HUES6 (cell line): ENCODE data around the gene PCK2.

Source experiments
- H3K27ac ChIP-seq: 2 replicates; pipeline ENCODE4 v1.7.0; 2013; ENCODE audit warnings: low read depth, mild to moderate bottlenecking, low read length, inconsistent platforms
- H3K27me3 ChIP-seq: 2 replicates; pipeline ENCODE4 v1.6.1; 2013; ENCODE audit warnings: low read length; ENCODE audit not compliant: control insufficient read depth, insufficient read depth
- H3K36me3 ChIP-seq: 2 replicates; pipeline ENCODE4 v1.6.1; 2013; ENCODE audit warnings: low read length; ENCODE audit not compliant: control insufficient read depth, insufficient read depth
- H3K4me1 ChIP-seq: 2 replicates; pipeline ENCODE4 v1.6.1; 2013; ENCODE audit warnings: low read length; ENCODE audit not compliant: control insufficient read depth, insufficient read depth
- H3K4me3 ChIP-seq: 2 replicates; pipeline ENCODE4 v1.5.1; 2013; ENCODE audit warnings: low read depth, low read length
- H3K9ac ChIP-seq: one replicate; pipeline ENCODE4 v1.6.1; 2013; ENCODE audit warnings: mild to moderate bottlenecking, low read length
- H3K9me3 ChIP-seq: 2 replicates; pipeline ENCODE4 v1.6.1; 2013; ENCODE audit warnings: low read depth, low read length; ENCODE audit not compliant: control insufficient read depth, insufficient read depth

The PCK2 gene

DNA sequence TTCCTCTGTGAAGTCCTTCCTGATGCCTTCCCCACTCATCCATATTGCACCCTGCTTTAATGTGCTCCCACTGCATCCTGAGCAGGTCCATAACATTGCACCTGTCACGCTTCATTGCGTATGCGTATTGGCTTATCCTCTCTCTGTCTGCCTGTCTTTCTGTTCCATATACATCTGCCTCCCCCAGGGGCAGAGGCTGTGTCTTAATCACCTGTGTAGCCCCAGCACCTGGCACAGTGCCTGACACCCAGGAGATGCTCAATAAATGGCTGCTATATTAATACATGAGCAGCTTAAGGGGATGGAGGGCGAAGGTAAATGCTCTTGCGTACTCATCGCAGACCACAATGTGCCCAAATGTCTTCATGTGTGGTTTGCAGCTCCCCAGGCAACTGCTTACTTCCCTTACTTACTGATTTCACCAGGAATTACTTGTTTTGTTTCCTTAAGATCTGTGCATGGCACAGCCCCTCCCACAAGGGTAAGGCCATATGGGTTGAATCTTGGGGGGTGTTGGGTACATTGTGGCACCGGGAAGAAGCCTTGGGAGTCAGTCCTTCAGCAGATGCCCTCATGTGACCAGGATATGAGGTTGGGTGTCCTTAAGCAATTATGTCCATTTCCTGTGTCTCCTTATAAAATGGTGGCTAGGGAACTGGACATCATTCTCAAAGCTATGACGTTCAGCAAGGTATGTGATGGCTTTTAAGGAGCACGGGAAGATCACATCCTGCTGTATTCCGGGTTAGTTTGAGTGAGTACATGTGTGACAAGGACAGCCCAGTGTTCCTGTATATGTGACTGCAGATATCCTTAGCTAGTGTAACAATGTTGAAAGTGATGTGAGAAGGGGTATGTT, 23.6 kb upstream of the PCK2 start:
- Histone ChIP-seq H3K27me3 (peaks cover 14% of the 10 kb centered on the region; the same call in 1 of the 2 replicates), H3K4me1 (no peaks in the 10 kb centered on the region), H3K4me3 (no peak overlapping the region), H3K9me3 (no peaks in the 10 kb centered on the region), H3K9ac (no peak overlapping the region), H3K27ac (no peak overlapping the region), H3K36me3 (no peaks in the 10 kb centered on the region)

DNA sequence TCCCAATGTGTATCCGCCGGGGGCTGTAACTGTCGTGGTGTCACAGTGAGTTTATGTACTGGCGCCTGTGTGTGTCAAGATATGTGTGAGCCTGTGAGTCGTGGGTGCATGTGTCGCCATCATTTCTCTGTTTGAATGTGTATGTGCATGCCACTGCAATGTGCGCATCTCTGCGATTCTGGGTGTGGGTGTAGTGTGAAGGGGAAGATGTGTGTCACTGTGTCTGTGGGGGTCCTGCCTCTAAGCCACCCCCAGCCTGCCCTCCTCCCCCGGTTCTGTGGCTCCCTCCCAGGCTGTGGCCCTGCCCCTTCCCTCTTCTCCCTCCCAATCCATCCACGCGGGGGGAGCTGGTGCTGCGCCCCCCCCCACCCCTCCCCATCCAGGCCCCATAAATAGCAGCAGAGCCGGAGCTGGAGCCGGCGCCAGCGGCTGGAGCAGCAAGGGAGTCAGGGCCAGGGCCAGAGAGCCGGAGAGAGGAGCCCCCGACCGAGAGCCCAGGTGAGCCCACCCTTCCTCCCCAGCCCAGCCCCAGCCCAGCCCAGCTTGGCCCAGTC, 22.9 kb upstream of the PCK2 start, which contains the start of gene CPNE6:
Gene CPNE6, plus strand, starts transcription at position 419 of the 554 bp plus-strand sequence. CDS start 1,375 bp downstream, outside the sequence.
- H3K9me3 ChIP-seq = no peaks in the 10 kb centered on the region
- no peak within 1 kb of the TSS for H3K27ac ChIP-seq
- H3K9ac ChIP-seq = no peak within 1 kb of the TSS
- H3K4me3 ChIP-seq = no peak within 1 kb of the TSS
- H3K4me1 ChIP-seq = no peaks in the 10 kb centered on the region
- H3K27me3 ChIP-seq = peaks cover 14% of the 10 kb centered on the region; the same call in 1 of the 2 replicates
- H3K36me3 ChIP-seq = no peaks in the 10 kb centered on the region

DNA sequence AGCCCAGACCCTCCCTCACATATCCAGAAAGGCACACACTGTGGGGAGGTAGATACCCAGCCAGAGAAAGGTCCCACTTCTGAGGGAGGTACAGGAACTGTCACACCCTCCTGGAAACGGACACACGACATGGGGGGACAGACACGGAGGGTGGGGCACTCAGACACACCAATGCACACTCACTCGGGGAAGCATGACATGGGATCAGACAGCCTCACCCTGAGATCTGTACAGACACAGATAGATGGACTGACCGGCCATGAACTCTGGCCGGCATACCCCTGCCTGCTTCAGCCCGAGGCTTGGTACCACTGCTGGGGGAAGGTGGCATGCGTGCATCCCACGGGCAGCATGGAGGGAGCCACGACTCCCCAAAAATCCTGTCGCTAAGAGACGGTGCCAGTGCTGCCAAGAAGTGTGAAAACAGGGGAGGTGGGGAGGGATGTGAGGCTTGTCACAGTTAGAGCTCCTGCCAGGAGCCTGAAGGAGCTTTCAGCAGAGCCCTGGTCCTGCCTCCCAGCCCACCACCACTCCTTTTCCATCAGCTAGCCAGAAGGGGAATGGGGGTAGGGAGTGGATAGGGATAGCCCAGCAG, 22.2 kb upstream of the PCK2 start:
- no peak overlapping the region for H3K27ac ChIP-seq
- no peaks in the 10 kb centered on the region for H3K4me1 ChIP-seq
- no peaks in the 10 kb centered on the region for H3K9me3 ChIP-seq
- peaks cover 14% of the 10 kb centered on the region; the same call in 1 of the 2 replicates for H3K27me3 ChIP-seq
- no peak overlapping the region for H3K9ac ChIP-seq
- H3K36me3 ChIP-seq = no peaks in the 10 kb centered on the region
- no peak overlapping the region for H3K4me3 ChIP-seq

DNA sequence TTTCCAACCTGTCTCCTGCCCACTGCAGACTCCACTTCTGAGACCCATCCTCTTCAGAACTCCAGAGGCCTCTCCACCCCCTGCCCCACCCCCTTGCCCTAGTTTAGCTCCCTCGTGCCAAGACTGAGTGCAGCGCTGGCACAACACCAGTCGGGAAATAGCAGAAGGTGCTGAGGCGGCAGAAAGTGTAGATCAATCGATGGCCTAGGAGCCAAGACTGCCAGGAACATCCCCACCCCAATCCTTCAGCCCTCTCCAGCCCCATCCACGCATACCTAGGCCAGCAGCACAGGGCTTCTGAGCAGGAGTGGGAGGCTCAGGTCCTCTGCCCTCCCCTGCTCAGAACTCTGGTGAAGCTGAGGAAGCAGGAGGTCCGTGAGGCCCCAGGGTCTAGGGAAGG, 21.7 kb upstream of the PCK2 start:
- Histone ChIP-seq H3K9ac (no peak overlapping the region), H3K27ac (no peak overlapping the region), H3K4me1 (no peaks in the 10 kb centered on the region), H3K27me3 (peaks cover 14% of the 10 kb centered on the region; the same call in 1 of the 2 replicates), H3K36me3 (no peaks in the 10 kb centered on the region), H3K9me3 (no peaks in the 10 kb centered on the region), H3K4me3 (no peak overlapping the region)

DNA sequence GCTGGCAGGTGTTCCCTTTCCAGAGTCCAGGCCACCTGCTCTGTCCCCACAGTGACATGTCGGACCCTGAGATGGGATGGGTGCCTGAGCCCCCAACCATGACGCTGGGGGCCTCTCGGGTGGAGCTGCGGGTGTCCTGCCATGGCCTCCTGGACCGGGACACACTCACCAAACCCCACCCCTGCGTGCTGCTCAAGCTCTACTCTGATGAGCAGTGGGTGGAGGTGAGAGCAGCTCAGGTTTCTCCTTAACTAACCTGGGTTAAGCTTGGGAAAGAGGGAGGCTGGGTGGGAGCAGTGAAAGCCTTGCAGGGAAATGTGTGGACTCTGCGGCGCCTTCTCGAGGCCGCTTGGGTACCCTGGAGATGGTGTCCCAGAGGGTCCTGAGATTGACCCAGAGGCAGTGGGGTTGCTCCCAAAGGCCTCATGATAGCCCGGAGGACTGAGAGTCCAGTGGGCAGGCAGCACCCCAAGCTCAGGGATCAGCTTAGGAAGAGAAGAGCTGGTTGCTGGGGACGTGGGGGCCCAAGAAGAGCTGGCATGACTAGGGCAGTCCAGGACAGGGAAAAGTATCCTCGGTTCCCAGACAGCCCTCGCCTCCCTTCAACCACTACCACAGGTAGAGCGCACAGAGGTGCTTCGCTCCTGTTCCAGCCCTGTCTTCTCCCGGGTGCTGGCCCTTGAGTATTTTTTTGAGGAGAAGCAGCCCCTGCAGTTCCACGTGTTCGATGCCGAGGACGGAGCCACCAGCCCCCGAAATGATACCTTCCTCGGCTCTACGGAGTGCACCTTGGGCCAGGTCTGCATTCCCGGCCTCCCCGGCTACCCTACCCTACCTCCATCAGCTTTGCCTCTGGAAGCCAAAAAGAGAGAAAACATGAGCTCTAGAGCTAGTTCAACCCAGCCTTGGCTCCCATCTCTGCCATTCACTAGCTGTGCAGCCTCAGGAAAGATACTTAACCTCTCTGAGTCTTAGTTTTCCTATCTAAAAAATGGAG, 20.9 kb upstream of the PCK2 start:
- Histone ChIP-seq H3K4me3 (no peak overlapping the region), H3K9ac (no peak overlapping the region), H3K4me1 (no peaks in the 10 kb centered on the region; the same call in 1 of the 2 replicates), H3K36me3 (no peaks in the 10 kb centered on the region), H3K9me3 (no peaks in the 10 kb centered on the region), H3K27ac (no peak overlapping the region), H3K27me3 (peaks cover 14% of the 10 kb centered on the region; the same call in 1 of the 2 replicates)

DNA sequence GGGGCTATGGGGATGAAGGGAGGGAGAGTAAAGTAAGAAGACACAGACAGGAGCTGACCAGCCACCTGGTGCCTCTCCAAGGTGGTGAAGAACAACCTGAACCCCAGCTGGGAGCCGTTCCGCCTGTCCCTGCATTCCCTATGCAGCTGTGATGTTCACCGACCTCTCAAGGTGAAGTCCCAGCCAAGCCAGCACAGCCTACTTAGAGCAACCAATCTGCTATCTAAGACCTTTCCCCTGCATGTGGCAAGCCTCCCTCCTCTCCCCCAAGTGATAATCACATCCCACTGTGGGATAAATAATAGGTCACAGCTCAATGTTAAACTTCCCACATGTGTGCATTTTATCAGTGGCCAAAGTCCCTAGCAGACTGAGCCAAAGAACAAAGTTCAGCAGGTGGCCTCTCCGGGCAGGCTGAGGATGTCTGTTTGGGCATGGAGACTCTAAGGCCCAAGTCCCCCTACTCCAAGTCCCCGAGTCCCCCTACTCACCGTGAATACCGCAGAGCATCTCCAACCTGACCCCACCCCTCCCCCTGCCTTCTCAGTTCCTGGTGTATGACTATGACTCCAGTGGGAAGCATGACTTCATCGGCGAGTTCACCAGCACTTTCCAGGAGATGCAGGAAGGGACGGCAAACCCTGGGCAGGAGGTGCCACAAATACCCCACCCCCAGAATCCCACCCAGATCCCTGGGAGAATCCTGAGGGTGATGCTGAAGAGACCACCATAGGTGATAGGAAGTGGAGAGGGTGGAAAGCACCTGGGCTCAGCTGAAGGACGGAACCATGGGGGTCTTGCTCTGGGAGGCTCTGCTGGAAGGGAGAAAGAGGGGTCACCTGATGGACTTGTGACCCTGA, 19.3 kb upstream of the PCK2 start:
- Histone ChIP-seq H3K27me3 (peaks cover 12% of the 10 kb centered on the region; the same call in 1 of the 2 replicates), H3K4me3 (no peak overlapping the region), H3K4me1 (peaks cover 7% of the 10 kb centered on the region), H3K9me3 (no peaks in the 10 kb centered on the region), H3K9ac (no peak overlapping the region), H3K36me3 (no peaks in the 10 kb centered on the region), H3K27ac (no peak overlapping the region)

DNA sequence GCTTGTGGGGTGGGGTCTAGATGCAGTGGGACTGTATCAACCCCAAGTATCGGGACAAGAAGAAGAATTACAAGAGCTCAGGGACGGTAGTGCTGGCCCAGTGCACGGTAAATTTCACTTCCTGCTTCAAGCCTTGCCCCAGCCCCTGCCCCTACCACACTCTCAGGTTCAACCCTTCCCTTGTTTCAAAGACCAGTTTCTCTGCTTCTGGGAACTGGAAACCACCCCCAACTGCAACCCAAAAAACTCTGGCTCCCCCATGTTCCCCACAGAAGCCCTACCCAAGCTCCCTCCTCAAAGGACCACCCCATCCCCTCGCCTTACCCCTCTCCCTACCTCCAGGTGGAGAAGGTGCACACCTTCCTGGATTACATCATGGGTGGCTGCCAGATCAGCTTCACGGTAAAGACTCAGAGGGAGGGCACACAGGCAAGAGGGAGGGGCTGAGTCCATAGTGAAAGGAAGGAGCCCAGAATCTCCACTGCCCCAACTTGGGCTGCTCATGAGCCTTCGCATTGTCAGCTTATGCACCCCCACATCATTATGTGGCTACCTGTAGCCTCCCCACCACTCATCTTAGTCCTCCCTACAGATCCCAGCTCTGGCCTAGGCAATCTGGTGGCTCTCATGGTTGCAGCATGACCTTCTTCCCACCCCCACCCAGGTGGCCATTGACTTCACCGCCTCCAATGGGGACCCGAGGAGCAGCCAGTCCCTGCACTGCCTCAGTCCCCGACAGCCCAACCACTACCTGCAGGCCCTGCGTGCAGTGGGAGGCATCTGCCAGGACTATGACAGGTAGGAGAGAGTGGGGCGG, 18.4 kb upstream of the PCK2 start:
- Histone ChIP-seq H3K4me3 (no peak overlapping the region), H3K27ac (no peak overlapping the region), H3K9me3 (no peaks in the 10 kb centered on the region), H3K27me3 (peaks cover 8% of the 10 kb centered on the region; the same call in 1 of the 2 replicates), H3K9ac (no peak overlapping the region), H3K36me3 (no peaks in the 10 kb centered on the region), H3K4me1 (peaks cover 15% of the 10 kb centered on the region)

DNA sequence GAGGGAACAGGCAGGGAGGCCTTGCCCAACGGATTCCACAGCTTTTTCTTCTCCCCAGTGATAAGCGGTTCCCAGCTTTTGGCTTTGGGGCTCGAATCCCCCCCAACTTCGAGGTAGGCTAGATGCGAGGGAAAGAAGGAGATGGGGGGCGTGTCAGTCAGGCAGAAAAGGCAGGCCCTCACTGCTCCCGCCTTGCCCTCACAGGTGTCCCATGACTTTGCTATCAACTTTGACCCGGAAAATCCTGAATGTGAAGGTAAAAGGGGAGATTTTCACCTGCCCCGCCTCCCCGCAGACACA, 17.9 kb upstream of the PCK2 start:
- Histone ChIP-seq H3K4me1 (peaks cover 17% of the 10 kb centered on the region), H3K9ac (no peak overlapping the region), H3K27me3 (peaks cover 5% of the 10 kb centered on the region; the same call in 1 of the 2 replicates), H3K4me3 (no peak overlapping the region), H3K9me3 (no peaks in the 10 kb centered on the region), H3K27ac (no peak overlapping the region), H3K36me3 (no peaks in the 10 kb centered on the region)

DNA sequence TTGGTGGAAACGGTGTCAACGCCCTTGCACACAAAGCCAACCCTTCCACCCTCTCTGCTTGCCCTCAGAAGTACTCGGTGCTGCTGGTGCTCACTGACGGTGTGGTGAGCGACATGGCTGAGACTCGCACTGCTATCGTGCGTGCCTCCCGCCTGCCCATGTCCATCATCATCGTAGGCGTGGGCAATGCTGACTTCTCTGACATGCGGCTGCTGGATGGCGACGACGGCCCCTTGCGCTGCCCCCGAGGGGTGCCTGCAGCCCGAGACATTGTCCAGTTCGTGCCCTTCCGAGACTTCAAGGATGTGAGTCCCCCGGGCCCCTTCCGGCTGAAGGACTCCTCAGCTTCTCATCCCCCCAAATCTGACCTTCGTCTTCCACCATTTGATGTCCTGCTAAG, 17.0 kb upstream of the PCK2 start:
- peaks cover 22% of the 10 kb centered on the region for H3K4me1 ChIP-seq

More for the DNA sequence above, 17.0 kb upstream of the PCK2 start:
- Histone ChIP-seq H3K36me3 (no peaks in the 10 kb centered on the region), H3K4me3 (no peak overlapping the region), H3K9me3 (no peaks in the 10 kb centered on the region), H3K9ac (no peak overlapping the region), H3K27ac (no peak overlapping the region), H3K27me3 (peaks cover 10% of the 10 kb centered on the region)
